ENCODE results near the gene SORCS1.

The SORCS1 gene

GRCh38 chr10:106643473-106643872 lies 521.0 kb downstream of the SORCS1 start:
- DNase-seq, result no peak

DNA sequence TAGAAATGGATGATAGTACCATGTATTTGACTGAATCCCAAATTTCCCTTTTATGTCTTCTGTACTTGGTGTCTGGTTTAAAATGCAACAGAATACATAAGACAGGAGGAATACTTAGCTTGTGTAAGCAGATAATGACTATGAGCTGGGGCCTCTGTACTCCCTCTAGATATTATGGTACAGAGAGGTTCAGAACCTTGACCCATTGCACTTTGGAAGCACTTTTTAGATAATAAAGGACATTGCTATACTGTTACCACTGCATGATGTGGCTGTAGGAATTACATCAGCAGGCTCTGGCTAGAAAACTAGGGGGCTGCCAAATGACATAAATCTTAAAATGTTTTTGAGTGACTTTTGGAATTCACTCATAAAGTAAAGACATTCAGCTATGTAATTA lies 526.6 kb downstream of the SORCS1 start:
- no peak for DNase-seq

DNA sequence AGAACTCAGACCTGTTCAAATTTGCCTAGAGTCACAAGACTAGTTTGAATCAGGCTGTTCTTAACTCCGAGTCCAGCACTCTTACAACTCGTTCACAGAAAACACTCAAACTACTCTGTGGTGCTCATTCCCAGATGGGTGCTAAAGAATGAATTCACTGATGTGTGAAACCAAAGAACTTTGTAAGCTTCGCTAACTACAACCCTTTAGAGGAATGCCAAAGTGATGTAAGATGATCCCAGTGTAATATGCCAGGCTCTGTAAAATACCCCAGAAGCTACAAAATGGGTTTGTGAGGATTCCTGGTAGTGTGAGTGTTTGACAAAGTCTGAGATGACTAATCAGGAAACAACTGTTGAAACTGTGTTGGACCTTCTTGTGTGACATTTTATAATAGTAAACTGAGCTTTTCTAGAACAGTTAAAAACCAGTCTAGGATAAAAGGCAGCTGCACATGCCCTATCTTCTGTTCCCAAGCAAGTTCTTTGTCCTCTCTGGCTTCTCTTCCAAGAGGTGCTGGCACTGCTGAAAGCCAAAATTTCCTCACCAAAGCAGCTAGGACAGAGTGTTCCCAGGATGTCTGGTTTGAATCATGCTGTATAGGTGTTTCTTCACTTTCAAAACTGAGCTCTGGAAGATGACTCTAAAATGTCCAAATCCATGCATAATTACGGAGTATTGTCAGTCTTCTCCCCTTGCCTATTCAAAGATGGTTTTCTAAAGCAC lies 527.6 kb downstream of the SORCS1 start:
- no peak for DNase-seq

GRCh38 chr10:106635947-106636346 lies 528.6 kb downstream of the SORCS1 start:
- no peak for DNase-seq

DNA sequence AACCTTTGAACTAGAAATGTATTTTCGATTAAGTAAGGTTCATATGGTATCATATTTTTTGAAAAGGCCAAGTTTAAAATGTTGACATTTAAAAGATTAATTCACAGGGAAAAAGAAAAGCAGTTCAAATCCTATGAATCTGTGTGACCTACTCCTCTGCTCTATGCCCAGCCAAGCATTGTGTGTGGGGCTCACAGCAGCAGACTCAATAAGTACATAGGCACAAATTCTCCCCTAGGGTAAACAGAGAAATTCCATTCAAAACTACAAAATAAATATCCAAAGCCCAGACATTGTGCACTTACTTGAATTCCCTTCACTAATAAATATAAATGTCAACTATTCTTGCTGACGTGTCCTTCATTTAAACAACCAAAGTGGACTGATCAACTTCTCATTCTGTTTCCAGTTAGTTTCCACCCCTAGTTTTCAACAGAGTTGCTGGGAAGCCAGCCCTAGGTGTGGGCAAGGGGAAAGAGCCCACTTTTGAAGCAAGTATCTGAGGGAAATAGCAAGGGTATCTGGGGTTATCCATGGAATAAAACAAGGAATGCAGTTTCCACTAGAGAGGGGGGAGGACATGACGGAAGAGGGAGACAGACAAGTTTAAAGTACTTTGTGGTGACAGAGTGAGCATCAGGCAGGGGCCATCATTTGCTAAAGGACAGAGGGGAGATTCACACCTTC lies 533.3 kb downstream of the SORCS1 start:
- no peak for DNase-seq

DNA sequence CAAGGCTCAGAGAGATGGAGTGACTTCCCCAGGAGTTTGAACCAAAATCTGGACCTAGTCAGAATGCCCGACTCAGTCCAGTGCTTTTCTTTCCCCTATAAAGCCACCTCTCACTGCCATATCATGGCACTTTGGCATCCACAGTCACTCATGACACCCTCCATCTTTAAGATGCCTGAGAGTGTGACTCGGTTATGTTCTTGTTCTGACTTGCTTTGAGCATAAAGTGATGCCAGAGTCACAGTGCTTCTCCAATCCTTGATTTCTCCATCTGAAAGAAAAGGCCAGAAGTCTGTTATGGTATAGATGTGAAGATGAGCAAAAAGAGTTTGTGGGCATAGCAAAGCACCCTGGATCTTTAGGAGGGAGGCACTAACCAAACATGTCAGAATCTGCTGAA lies 538.1 kb downstream of the SORCS1 start:
- DNase-seq, result no peak

- no peak for DNase-seq
Measured at GRCh38 chr10:106625751-106626150, 538.8 kb downstream of the SORCS1 start.

GRCh38 chr10:106619346-106619745 lies 545.2 kb downstream of the SORCS1 start:
- no peak for DNase-seq

DNA sequence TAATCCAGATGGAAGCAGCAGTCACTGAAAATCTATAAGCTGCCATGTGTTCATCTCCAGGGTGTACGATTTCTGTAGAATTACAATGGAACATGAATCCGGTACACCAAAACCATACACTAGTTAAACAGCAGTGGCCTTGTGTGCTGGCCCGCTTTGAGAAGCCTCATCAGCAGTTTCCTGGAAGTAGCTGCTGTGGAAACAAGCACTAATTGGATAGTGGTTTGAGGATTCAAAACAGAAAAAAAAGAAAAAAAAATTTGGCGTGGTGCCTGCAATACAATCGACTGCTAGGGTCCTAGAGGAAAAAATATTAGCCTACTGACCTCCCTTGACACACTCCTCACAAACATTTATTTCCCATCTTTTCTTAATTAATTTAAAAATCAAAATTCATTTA lies 545.9 kb downstream of the SORCS1 start:
- DNase-seq, result no peak

DNA sequence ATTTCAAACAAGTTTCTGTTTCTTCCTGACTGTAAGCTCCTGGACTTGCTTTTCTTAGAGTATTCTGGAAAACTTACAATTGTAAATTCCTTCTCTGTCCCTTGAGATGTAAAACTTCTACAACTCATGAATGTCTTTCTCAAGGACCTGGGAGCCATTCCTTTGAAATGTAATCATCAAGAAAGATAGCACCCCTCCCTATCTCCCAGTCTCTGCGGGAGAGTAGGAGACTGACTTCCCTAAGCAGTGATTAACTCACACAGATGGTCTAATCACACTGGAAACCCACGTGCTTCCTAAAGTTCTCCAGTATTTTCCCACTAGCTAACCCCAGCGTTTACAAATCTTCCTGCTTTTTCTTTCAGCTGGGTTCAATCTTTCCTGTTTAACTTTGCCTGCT lies 549.4 kb downstream of the SORCS1 start:
- DNase-seq, result no peak

DNA sequence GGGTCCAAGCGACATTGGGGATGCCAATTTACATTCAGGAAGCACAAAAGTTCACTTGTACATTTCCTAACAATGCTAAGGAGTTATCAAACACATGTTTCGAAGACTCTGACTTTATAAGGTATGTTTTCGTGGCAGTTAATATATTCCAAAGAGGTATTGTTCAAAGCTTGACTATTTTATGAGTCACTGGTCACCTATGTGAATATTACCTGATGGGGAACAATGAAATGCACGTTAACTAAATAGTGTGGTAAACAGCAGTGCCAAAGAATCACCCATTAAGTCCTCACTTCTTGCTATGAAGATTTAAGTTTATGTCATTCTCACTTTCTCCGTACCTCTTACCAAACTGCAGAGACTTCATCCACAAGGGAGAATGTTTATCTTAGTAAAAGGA lies 550.2 kb downstream of the SORCS1 start:
- no peak for DNase-seq

GRCh38 chr10:106612381-106612780 lies 552.1 kb downstream of the SORCS1 start:
- no peak for DNase-seq

GRCh38 chr10:106609470-106610266 lies 554.8 kb downstream of the SORCS1 start:
- no peak for DNase-seq

- DNase-seq, result no peak
Measured at GRCh38 chr10:106608066-106608465, 556.4 kb downstream of the SORCS1 start.

DNA sequence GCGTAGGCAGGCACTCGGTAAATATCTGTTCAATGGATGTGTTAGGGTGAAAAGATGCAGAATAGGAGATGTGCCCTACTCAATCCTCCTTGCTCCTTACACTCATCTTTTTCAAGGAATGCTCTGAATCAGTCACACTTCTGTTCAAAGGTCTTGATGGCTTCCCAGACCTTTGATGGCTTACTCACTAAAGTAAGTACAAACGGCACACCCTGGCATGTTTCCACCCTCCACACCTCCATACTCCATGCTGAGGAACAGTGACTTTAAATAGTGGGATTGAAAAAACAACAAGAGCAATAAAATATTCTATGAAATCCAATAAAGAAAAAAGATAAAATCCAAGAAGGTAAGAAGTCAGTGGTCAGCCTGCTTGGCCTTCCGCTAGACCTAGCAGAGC lies 569.2 kb downstream of the SORCS1 start:
- DNase-seq, result no peak

DNA sequence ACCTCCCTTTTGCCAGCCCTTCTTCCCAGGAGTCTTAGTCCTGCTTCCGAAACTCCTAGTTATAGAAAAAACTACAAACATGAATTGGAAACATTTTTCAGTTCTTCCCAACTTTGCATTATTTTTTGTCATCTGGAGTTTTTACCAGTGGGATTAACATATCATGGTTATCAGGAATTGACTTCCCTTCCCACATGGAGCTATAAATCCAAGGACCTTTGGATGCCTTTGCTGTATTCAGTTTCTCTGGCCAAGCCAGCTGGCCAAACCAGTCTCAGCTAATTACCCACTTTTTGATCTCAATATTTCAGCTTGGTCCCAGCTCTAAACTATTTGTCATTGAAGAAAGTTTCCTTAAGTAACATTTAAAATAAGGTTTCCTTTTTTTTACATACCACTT lies 570.6 kb downstream of the SORCS1 start:
- DNase-seq, result no peak

DNA sequence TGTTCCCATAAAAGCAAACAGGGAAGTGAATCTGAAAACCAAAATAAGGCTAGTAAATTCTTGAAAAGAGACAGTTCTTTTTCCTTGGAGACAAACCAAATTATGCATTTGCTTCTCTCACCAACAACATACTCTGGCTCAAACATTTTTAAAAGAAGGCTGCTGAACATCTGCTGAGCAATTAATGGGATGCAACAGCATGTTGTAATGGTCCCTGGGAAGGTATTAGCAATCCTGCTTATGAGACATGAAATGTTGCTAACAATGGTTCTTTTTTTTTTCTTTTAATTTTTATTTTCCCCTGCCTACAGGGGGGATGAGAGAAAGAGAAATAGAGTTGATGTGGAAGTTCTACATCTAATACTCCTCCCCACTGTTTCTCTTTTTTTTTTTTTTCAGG lies 572.1 kb downstream of the SORCS1 start:
- no peak for DNase-seq

- no peak for DNase-seq
Measured at GRCh38 chr10:106582291-106582690, 582.2 kb downstream of the SORCS1 start.

GRCh38 chr10:106577756-106578155 lies 586.8 kb downstream of the SORCS1 start:
- DNase-seq, result no peak

DNA sequence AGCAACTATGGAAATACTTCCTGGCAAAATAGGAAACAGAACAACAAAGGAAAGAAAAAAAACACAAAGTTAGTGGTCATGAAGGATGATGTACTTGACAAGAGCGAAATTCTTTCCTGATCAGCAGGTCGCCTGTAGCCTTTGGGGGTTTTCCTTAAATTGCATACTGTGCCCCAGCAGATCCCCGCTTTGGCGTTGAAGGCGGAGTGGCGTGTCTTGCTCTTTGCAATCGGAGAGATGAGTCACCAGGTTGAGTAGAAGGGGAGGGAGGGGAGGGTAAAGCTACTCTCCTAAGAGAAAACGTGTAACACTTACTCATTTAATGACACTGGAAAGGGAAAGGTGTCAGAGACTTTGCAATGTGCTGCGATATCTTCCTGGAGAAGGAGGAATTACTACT lies 587.2 kb downstream of the SORCS1 start:
- DNase-seq, result no peak

- no peak for DNase-seq
Measured at GRCh38 chr10:106576534-106576933, 588.0 kb downstream of the SORCS1 start.

GRCh38 chr10:106573106-106573505 lies 591.4 kb downstream of the SORCS1 start:
- no peak for DNase-seq

DNA sequence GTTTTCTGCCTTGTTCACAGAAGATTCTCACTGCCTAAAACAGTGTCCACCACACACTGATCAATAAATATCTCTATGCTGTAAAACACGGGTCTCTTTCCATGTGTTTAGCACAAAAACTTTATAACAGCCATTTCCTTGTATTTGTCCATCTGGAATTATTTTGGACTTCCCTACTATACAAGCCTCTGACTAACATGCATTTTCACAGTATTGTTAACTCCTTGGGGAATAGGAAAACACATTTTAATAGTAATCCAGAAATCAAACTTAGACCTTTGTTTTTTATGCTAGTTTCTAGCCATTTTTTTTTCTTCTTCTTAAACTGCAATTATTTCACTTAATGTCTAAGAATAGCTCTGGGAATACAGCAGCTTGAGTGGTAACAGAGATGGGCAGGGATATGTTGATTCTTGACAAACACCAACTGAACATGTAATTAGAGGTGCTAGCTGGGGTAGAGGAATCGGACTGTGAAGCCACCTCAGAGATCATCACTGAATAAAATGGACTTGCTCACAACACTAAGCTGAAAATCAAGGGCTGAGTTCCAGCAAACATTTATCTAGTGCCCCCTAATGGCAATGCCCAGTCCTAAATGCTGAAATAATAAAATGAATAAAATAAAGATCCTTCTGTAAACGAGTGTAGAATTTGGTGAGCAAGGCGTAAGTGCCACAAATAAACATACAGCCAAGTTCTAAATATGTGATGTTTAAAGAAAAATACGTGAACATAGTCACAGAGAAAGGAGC lies 593.1 kb downstream of the SORCS1 start:
- DNase-seq, result no peak
